B cell (primary cell): Measurements from ENCODE around the gene LONRF2. TPM values are rescaled to one million over a fixed set of nuclear protein-coding genes. Genes with fewer than 3 reads are reported as not detected.

Source experiments
- ATAC-seq: fragments of 200-7000 bp; cut with Tn5 transposase; one replicate; pipeline ENCODE4 v1.10.0; 2021; ENCODE audit warnings: low read depth, mild to moderate bottlenecking, moderate number of reproducible peaks, moderate library complexity
- CTCF ChIA-PET: fragments of 350-600 bp; sonication (Branson Sonifier 250); formaldehyde crosslinking; loops from one replicate; lab custom pipeline; 2021; ENCODE audit warnings: antibody characterized with exemption, inconsistent platforms; lab: Charles Lee
- POLR2A ChIA-PET: fragments of 350-600 bp; sonication (Branson Sonifier 250); formaldehyde crosslinking; loops from one replicate; lab custom pipeline; 2021; ENCODE audit warnings: antibody characterized with exemption; lab: Charles Lee
- DNase-seq: peaks from one replicate; pipeline ENCODE4 v3.0.0; 2013
- H2AFZ ChIP-seq: 2 replicates; pipeline ENCODE4 v1.6.1; 2012; ENCODE audit warnings: mild to moderate bottlenecking, low read depth, low read length; ENCODE audit not compliant: insufficient read depth, poor library complexity, severe bottlenecking
- H3K27ac ChIP-seq, 2 donors: 1 replicate in 1 of 2; 2 replicates in 1 of 2; pipeline ENCODE4 v1.5.1; 2012 to 2013; ENCODE audit warnings: low read length in 2 of 2, mild to moderate bottlenecking in 2 of 2, moderate library complexity in 1 of 2
- H3K27me3 ChIP-seq, 4 experiments: fragments of 200-600 bp in 1 of 4; sonication (generic) in 1 of 4; replicated peaks in 1 of 4; 1 replicate in 2 of 4; 2 replicates in 2 of 4; pipeline versions ENCODE4 v1.6.1 to v1.7.0; 2013 to 2016; ENCODE audit warnings: low read length in 3 of 4, mild to moderate bottlenecking in 2 of 4, mixed read lengths in 1 of 4, moderate library complexity in 1 of 4; ENCODE audit not compliant: insufficient read depth in 4 of 4, control insufficient read depth in 3 of 4; ENCODE audit errors: control extremely low read depth in 1 of 4
- H3K36me3 ChIP-seq, 2 experiments: replicated peaks in 1 of 2; 1 replicate in 1 of 2; 2 replicates in 1 of 2; pipeline versions ENCODE4 v1.6.1 to v1.7.1; 2013; ENCODE audit warnings: low read length in 1 of 2; ENCODE audit not compliant: insufficient read depth in 2 of 2, control insufficient read depth in 1 of 2; ENCODE audit errors: control extremely low read depth in 1 of 2, extremely low read depth in 1 of 2
- H3K4me1 ChIP-seq, 2 donors: fragments of 200-600 bp in 1 of 2; sonication (generic) in 1 of 2; 1 replicate in 1 of 2; 2 replicates in 1 of 2; pipeline versions ENCODE4 v1.5.1 to v1.6.1; 2013 to 2017; ENCODE audit warnings: low read length in 2 of 2; ENCODE audit not compliant: control insufficient read depth in 2 of 2, insufficient read depth in 2 of 2
- H3K4me2 ChIP-seq: replicated peaks from 2 replicates; pipeline ENCODE3; 2012; ENCODE audit warnings: mild to moderate bottlenecking, low read depth, low read length; ENCODE audit not compliant: poor library complexity, severe bottlenecking
- H3K4me3 ChIP-seq, 5 experiments: fragments of 200-600 bp in 1 of 5; sonication (generic) in 1 of 5; 1 replicate in 3 of 5; 2 replicates in 2 of 5; pipeline versions ENCODE4 v1.5.1 to v1.7.0; 2011 to 2016; ENCODE audit warnings: low read length in 4 of 5, mild to moderate bottlenecking in 4 of 5, low read depth in 2 of 5, control low read depth in 1 of 5, moderate library complexity in 1 of 5; ENCODE audit not compliant: insufficient read depth in 1 of 5; ENCODE audit errors: control extremely low read depth in 1 of 5, extremely low read depth in 1 of 5
- H3K79me2 ChIP-seq: fragments of 200-600 bp; sonication (generic); one replicate; pipeline ENCODE4 v1.6.0; 2016; ENCODE audit warnings: low read length; ENCODE audit not compliant: control insufficient read depth, insufficient read depth
- H3K9ac ChIP-seq: fragments of 200-600 bp; sonication (generic); 2 replicates; pipeline ENCODE4 v1.6.1; 2017; ENCODE audit warnings: mild to moderate bottlenecking, low read length, moderate library complexity
- H3K9me3 ChIP-seq, 3 donors: one replicate each; pipeline versions ENCODE4 v1.6.1 to v1.7.1; 2013; ENCODE audit warnings: low read length in 2 of 3; ENCODE audit not compliant: control insufficient read depth in 2 of 3, insufficient read depth in 1 of 3; ENCODE audit errors: control extremely low read depth in 1 of 3
- H4K20me1 ChIP-seq: 2 replicates; pipeline ENCODE4 v1.6.0; 2012; ENCODE audit warnings: mild to moderate bottlenecking, low read length; ENCODE audit not compliant: insufficient read depth, control insufficient read depth, poor library complexity, severe bottlenecking
- H3K27ac Mint-ChIP-seq: one replicate; pipeline ENCODE4 v1.8.0; 2021; ENCODE audit warnings: mixed read lengths
- H3K27me3 Mint-ChIP-seq: one replicate; pipeline ENCODE4 v1.8.0; 2021; ENCODE audit warnings: mixed read lengths
- H3K4me1 Mint-ChIP-seq: one replicate; pipeline ENCODE4 v1.8.0; 2021; ENCODE audit warnings: mixed read lengths
- H3K4me3 Mint-ChIP-seq: one replicate; pipeline ENCODE4 v1.8.0; 2021; ENCODE audit warnings: mixed read lengths
- H3K9me3 Mint-ChIP-seq: one replicate; pipeline ENCODE4 v1.8.0; 2022; ENCODE audit warnings: mixed read lengths; ENCODE audit not compliant: insufficient read depth
- EZH2 ChIP-seq: IDR thresholded peaks from 2 replicates; pipeline ENCODE4 v1.6.1; 2012; ENCODE audit warnings: borderline replicate concordance, low read depth, mild to moderate bottlenecking, moderate library complexity, low read length; ENCODE audit not compliant: insufficient read depth, poor library complexity, severe bottlenecking
- WGBS: methylation state at CpG from one replicate; pipeline ENCODE4 v1.1.5; 2013; ENCODE audit warnings: missing lambda C conversion rate; ENCODE audit not compliant: insufficient coverage; 5-methylcytosine and 5-hydroxymethylcytosine counted together
- intact Hi-C: fragments of 100-400 bp; cut with micrococcal nuclease; formaldehyde crosslinking; loops from one replicate; pipeline ENCODE4 v1.10.0; 2022
- polyA plus RNA-seq: library from polyadenylated mRNA; depleted of rRNA; stranded (reverse); fragments of >200 nt; gene quantifications from 2 replicates; pipeline ENCODE4 v1.2.3, GENCODE V29; 2012
- total RNA-seq, 2 donors: library from RNA; stranded (reverse); fragments of 120-200 nt in 1 of 2; gene quantifications; 1 replicate in 1 of 2; 2 replicates in 1 of 2; pipeline versions ENCODE4 v1.2.3 to v1.2.4, GENCODE V29; 2013 to 2022
- TF ChIP-seq, protein P1 (sequence below): fragments of 200-600 bp; IDR thresholded peaks from one replicate; pipeline ENCODE4 v1.8.0; 2022; ENCODE audit warnings: antibody characterized with exemption, mild to moderate bottlenecking

The LONRF2 gene
- total and polyA plus RNA-seq, 2 donors (not counting 1 experiment from before 2014, with no cell fraction given): 0.32 TPM; not detected in 1

DNA sequence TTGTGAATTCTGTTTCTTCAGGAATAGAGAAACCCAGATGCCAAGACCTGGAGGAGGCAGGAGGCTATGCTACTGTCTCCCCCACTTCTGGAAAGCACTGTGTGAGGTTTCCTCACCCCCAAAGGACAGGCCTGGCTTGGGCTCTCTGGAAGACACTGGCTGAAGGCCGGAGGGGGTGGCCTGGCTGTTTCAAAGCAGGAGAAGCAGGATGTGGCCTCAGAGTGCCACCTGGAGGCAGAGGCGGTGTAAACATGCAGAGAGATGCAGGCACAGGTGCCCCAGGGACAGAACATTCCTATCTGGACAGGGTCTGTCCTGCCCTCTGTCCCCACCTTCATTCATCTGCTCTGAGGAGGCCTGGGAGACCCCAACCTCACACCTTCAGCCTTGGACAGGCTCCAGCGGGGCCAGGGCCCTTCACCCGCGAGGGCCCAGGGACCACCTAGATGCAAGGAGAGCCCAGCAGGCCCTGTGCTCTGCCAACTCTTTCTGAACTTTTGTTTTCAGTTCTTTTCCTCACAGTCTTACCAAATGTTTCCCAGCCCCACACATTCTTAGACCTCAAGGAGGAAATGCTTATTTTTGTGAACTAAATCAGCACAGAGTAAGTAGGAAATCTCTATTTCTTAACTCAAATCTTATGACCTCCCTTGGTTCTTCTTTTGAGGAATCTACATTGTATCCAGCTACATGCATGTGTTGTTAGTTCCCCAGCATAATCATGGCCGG lies 79.2 kb downstream of the LONRF2 start:
- Mint-ChIP-seq H3K4me1 (peaks cover 71% of the 10 kb centered on the region), H3K4me3 (peak overlapping the region; percentile 57), H3K9me3 (no peaks in the 10 kb centered on the region), H3K27ac (peak overlapping the region; percentile 11), H3K27me3 (peaks cover 19% of the 10 kb centered on the region)
- Histone ChIP-seq H3K9me3 (peaks cover 0 to 22% (median 3%) of the 10 kb centered on the region in 3 donors), H3K36me3 (no peaks in the 10 kb centered on the region), H3K27me3 (peaks cover 0 to 3% (median 1%) of the 10 kb centered on the region in 4 experiments), H3K79me2 (peaks cover 82% of the 10 kb centered on the region), H4K20me1 (no peaks in the 10 kb centered on the region), H3K4me2 (peak overlapping the region; percentile 60), H3K9ac (no peak overlapping the region), H3K4me1 (peaks cover 70 to 75% of the 10 kb centered on the region in 2 donors), H3K4me3 (no peak overlapping the region), H3K27ac (no peak overlapping the region), H2AFZ (no peak overlapping the region)
- peak; percentile 29 for ATAC-seq
- WGBS: 46% methylated on average over 5 of the region's 6 CpGs
- intact Hi-C loops: loop anchor here (1.0 to 10.0 kb wide), 6 partner anchors 8 to 1088 kb away; partner anchors contain the start of genes LIPT1 and TSGA10
- CTCF ChIA-PET: interaction anchor here (0.7 to 4.2 kb wide), 10 partner anchors 7 to 684 kb away, joined by 3 to 26 read pairs (median 5); no protein-coding TSS in a partner anchor
- DNase-seq: peak; percentile 80
- no peak for TF ChIP-seq EZH2
- TF ChIP-seq, protein P1, sequence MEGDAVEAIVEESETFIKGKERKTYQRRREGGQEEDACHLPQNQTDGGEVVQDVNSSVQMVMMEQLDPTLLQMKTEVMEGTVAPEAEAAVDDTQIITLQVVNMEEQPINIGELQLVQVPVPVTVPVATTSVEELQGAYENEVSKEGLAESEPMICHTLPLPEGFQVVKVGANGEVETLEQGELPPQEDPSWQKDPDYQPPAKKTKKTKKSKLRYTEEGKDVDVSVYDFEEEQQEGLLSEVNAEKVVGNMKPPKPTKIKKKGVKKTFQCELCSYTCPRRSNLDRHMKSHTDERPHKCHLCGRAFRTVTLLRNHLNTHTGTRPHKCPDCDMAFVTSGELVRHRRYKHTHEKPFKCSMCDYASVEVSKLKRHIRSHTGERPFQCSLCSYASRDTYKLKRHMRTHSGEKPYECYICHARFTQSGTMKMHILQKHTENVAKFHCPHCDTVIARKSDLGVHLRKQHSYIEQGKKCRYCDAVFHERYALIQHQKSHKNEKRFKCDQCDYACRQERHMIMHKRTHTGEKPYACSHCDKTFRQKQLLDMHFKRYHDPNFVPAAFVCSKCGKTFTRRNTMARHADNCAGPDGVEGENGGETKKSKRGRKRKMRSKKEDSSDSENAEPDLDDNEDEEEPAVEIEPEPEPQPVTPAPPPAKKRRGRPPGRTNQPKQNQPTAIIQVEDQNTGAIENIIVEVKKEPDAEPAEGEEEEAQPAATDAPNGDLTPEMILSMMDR: peak; percentile 84
- POLR2A ChIA-PET: interaction anchor here (0.6 kb wide), 1 partner anchor 318 kb away, joined by 4 read pairs; no protein-coding TSS in a partner anchor
